ENCODE results near the gene FXYD6. TPM values are rescaled to one million over a fixed set of nuclear protein-coding genes. Genes with fewer than 3 reads are reported as not detected.
A peak's percentile ranks its signal among the peaks of the same experiment; 100 is the strongest.

The FXYD6 gene
- total RNA-seq, 1 donor: not detected

GRCh38 chr11:117888139-117888566 is 11.7 kb upstream of the FXYD6 start:
- no peak overlapping the region for H3K4me3 ChIP-seq (ENCODE audit: low read depth, low read length)
- no peak for DNase-seq (ENCODE audit: low read depth)
- TF ChIP-seq CTCF (IDR thresholded peaks at IDR 0.05; ENCODE audit: insufficient read depth, low read depth, low read length): no peak

GRCh38 chr11:117887431-117888138 is 11.1 kb upstream of the FXYD6 start:
- TF ChIP-seq CTCF (IDR thresholded peaks at IDR 0.05; ENCODE audit: insufficient read depth, low read depth, low read length): no peak
- no peak overlapping the region for H3K4me3 ChIP-seq (ENCODE audit: low read depth, low read length)
- no peak for DNase-seq (ENCODE audit: low read depth)

GRCh38 chr11:117885777-117886176 is 9.3 kb upstream of the FXYD6 start:
- TF ChIP-seq CTCF (IDR thresholded peaks at IDR 0.05; ENCODE audit: insufficient read depth, low read depth, low read length): no peak
- no peak overlapping the region for H3K4me3 ChIP-seq (ENCODE audit: low read depth, low read length)
- peak; percentile 59 for DNase-seq (ENCODE audit: low read depth)

- no peak for DNase-seq (ENCODE audit: low read depth)
Observed at GRCh38 chr11:117884994-117885393, 8.5 kb upstream of the FXYD6 start.

GRCh38 chr11:117883063-117883462 is 6.6 kb upstream of the FXYD6 start:
- no peak for TF ChIP-seq CTCF (IDR thresholded peaks at IDR 0.05; ENCODE audit: insufficient read depth, low read depth, low read length)
- no peak for DNase-seq (ENCODE audit: low read depth)
- no peak overlapping the region for H3K4me3 ChIP-seq (ENCODE audit: low read depth, low read length)

More at GRCh38 chr11:117884994-117885393, 8.5 kb upstream of the FXYD6 start:
- TF ChIP-seq CTCF (IDR thresholded peaks at IDR 0.05; ENCODE audit: insufficient read depth, low read depth, low read length): no peak
- H3K4me3 ChIP-seq (ENCODE audit: low read depth, low read length): no peak overlapping the region

- no peak for DNase-seq (ENCODE audit: low read depth)
- TF ChIP-seq CTCF (IDR thresholded peaks at IDR 0.05; ENCODE audit: insufficient read depth, low read depth, low read length): no peak
- no peak overlapping the region for H3K4me3 ChIP-seq (ENCODE audit: low read depth, low read length)
Observed at GRCh38 chr11:117882311-117882905, 6.0 kb upstream of the FXYD6 start.
